A172 (cell line): ENCODE measurements around the gene AGER. TPM values are rescaled to one million over a fixed set of nuclear protein-coding genes. Genes with fewer than 3 reads are reported as not detected.
"Not testable (repeated sequence)": the region's sequence is repeated elsewhere in the genome, so short reads cannot be mapped to it uniquely, and the experiment has no call there.

ENCODE experiments used
- DNase-seq: peaks from one replicate; pipeline ENCODE4 v3.0.0-alpha.2; 2015; ENCODE audit warnings: low spot score
- total RNA-seq: library from RNA; depleted of rRNA; stranded (reverse); fragments of >200 nt; shearing (Covaris generic); gene quantifications from 2 replicates; pipeline ENCODE4 v1.2.3, GENCODE V29; 2014

AGER gene
- total RNA-seq, 1 experiment from 2014 or later: 2.2 TPM

- no peak for DNase-seq
Observed at GRCh38 chr6:32198866-32199265, 14.8 kb upstream of the AGER start.

- no peak for DNase-seq
Observed at GRCh38 chr6:32198345-32198696, 14.3 kb upstream of the AGER start.

- no peak for DNase-seq
Observed at GRCh38 chr6:32196682-32197616, 12.9 kb upstream of the AGER start.

- peak; percentile 74 for DNase-seq
Observed at GRCh38 chr6:32195902-32196681, 12.0 kb upstream of the AGER start.

GRCh38 chr6:32195652-32195901 lies 11.5 kb upstream of the AGER start:
- DNase-seq: peak; percentile 99

- DNase-seq: peak; percentile 59
Observed at GRCh38 chr6:32194825-32195651, 11.0 kb upstream of the AGER start.

GRCh38 chr6:32194388-32194787 lies 10.3 kb upstream of the AGER start:
- DNase-seq: no peak

- not testable (repeated sequence) for DNase-seq
Observed at GRCh38 chr6:32193096-32193495, 9.0 kb upstream of the AGER start.

- DNase-seq: peak; percentile 32
Observed at GRCh38 chr6:32192608-32193039, 8.6 kb upstream of the AGER start, which contains the start of gene GPSM3. Gene GPSM3, minus strand, starts transcription at chr6:32192643. Its CDS starts 130 bp downstream, at chr6:32192513.

- no peak for DNase-seq
Observed at GRCh38 chr6:32191696-32192607, 7.9 kb upstream of the AGER start.

- no peak for DNase-seq
Observed at GRCh38 chr6:32190911-32191677, 7.0 kb upstream of the AGER start.

GRCh38 chr6:32190054-32190851 lies 6.2 kb upstream of the AGER start, which contains the start of gene PBX2:
Gene PBX2, minus strand, starts transcription at chr6:32190202. Its CDS starts 287 bp downstream, at chr6:32189915.
- DNase-seq: peak; percentile 88

- DNase-seq: no peak
Observed at GRCh38 chr6:32189742-32190053, 5.6 kb upstream of the AGER start.

- no peak for DNase-seq
Observed at GRCh38 chr6:32189069-32189741, 5.2 kb upstream of the AGER start.

GRCh38 chr6:32188381-32189068 lies 4.5 kb upstream of the AGER start:
- DNase-seq: no peak

GRCh38 chr6:32187725-32188380 lies 3.8 kb upstream of the AGER start:
- not testable (repeated sequence) for DNase-seq

- DNase-seq: no peak
Observed at GRCh38 chr6:32187009-32187709, 3.1 kb upstream of the AGER start.
